AG09309 (cell line): ENCODE results near the gene TBC1D22B.

Source experiments
- DNase-seq: peaks from one replicate; pipeline ENCODE4 v3.0.0-alpha.2; 2010; ENCODE audit warnings: low read depth
- H3K4me3 ChIP-seq: 2 replicates; pipeline ENCODE4 v1.5.1; 2011; ENCODE audit warnings: mild to moderate bottlenecking, low read depth, low read length, moderate library complexity; ENCODE audit not compliant: control insufficient read depth
- TF ChIP-seq, protein P1 (sequence below): IDR thresholded peaks from 2 replicates; pipeline ENCODE4 v1.5.1; 2011; ENCODE audit warnings: mild to moderate bottlenecking, low read depth, low read length, inconsistent platforms; ENCODE audit not compliant: insufficient read depth, control insufficient read depth; ENCODE audit errors: missing control alignments

TBC1D22B gene

DNA sequence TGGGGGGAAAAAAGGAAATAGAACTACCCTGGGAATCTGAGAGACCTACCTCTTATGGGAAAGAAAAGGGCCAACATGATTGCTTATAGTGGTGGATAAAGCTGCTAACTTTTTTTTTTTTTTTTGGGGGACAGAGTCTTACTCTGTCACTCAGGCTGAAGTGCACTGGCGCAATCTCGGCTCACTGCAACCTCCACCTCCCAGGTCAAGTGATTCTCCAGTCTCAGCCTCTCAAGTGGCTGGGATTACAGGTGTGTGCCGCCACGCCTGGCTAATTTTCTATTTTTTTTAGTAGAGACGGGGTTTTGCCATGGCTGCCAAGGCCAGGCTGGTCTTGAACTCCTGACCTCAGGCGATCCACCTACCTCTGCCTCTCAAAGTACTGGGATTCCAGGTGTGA, 39.5 kb upstream of the TBC1D22B start:
- H3K4me3 ChIP-seq, result no peak overlapping the region
- DNase-seq, result no peak

DNA sequence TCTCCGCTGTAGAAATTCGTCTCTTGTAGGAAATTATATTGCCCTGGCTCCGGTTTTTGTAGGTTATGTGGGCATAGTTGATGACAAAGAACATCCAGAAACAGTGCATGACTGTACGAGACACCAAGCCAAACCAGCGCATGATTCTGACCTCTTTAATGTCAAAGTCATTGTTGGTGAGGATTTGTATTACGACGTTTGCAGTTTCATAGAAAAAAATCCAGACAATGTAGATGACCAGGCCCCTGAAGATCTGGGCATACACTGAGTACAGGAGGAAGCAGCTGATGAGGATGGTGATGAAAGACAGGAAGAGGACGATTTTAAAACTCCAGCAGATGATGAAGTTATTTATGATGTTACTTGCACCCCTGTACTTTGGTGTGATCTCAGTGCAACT, 39.1 kb upstream of the TBC1D22B start:
- TF ChIP-seq, protein P1, sequence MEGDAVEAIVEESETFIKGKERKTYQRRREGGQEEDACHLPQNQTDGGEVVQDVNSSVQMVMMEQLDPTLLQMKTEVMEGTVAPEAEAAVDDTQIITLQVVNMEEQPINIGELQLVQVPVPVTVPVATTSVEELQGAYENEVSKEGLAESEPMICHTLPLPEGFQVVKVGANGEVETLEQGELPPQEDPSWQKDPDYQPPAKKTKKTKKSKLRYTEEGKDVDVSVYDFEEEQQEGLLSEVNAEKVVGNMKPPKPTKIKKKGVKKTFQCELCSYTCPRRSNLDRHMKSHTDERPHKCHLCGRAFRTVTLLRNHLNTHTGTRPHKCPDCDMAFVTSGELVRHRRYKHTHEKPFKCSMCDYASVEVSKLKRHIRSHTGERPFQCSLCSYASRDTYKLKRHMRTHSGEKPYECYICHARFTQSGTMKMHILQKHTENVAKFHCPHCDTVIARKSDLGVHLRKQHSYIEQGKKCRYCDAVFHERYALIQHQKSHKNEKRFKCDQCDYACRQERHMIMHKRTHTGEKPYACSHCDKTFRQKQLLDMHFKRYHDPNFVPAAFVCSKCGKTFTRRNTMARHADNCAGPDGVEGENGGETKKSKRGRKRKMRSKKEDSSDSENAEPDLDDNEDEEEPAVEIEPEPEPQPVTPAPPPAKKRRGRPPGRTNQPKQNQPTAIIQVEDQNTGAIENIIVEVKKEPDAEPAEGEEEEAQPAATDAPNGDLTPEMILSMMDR, result no peak
- H3K4me3 ChIP-seq, result no peak overlapping the region
- DNase-seq, result no peak

More for the DNA sequence above, 39.5 kb upstream of the TBC1D22B start:
- TF ChIP-seq, protein P1, result no peak

DNA sequence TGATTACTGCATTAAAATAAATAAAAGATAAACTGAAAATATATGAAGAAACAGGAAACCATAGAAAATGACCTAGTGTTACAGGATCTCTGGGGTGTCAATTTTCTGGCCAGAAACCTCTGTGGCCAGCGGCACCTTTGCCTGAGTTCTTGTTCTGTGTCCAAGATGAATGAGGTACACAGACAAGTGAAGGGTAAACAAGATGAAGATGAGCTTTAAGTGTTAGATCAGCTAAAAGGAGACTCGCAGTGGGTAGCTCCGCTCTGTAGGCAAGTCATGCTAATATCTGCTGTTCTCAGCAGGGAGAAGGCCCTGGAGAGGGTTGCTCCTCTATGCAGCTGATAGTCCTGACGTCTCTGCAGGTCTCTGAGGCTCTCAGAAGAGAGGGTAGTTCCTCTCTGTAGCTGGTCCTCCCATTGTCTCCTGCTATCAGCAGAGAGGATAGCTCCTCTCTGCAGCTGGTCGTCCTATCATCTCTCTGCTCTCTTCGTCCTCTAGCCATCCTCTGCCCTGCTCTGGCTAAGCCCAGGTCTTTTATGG, 35.9 kb upstream of the TBC1D22B start:
- no peak for DNase-seq
- TF ChIP-seq, protein P1, result no peak
- H3K4me3 ChIP-seq, result peak overlapping the region; percentile 59

DNA sequence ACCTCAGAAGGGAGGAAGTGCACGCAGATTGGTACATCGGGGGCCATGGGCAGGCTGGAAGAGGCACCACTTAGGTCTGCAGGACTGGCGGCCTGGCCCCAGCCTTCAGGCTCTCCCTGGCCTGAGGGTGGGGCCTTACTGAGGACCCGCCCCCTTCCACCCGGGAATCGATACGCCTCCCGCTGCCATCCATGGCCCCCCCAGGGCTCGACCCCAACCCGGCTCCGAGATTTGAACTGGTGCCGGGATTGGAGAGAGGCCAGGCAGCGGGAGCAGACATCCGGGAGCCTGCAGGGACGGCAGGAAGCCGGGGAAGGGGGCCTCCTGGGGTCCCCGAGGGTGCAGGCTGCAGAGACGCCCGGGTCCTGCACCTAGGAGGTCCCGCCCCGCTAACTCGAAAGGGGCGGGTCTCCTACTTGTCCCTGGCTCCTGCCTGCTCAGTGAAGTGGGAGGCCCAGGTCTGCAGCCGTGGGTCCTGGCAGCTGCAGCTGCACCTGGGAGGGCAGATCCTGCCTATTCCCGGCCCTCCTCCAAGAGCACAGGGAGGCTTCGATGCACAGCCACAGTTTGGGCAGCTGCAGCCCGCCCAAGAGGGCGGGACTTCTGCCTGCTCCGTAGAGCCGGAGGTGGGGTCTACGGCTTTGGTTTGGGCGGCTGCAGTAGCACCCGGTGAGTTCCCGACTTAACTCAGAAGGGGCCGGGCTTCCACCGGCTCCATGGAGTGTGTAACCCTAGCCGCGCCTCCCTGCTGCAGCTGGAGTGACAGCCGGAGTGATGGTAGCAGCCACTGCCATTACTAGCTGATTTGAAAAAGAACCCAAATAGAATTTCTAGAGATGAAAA, 35.2 kb upstream of the TBC1D22B start:
- peak; percentile 27 for DNase-seq
- TF ChIP-seq, protein P1, result no peak
- H3K4me3 ChIP-seq, result peak overlapping the region; percentile 59

DNA sequence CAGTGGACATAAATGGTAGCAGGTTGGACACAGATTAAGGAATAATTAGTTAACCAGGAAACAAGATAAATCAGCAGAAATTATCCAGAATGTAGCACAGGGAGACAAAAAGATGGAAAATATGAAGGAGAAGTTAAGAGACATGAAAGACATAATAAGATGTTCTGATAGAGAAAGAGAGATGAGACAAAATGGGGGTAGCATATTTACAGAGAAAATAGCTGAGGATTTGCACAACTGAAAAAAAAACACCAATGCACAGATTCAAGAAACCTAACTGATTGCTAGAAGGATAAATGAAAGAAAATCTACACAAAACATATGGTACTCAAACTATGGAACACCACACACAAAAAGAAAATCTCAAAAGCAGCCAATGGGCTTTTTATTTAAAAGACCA, 34.6 kb upstream of the TBC1D22B start:
- no peak for DNase-seq
- TF ChIP-seq, protein P1, result no peak
- H3K4me3 ChIP-seq, result peak overlapping the region; percentile 59

DNA sequence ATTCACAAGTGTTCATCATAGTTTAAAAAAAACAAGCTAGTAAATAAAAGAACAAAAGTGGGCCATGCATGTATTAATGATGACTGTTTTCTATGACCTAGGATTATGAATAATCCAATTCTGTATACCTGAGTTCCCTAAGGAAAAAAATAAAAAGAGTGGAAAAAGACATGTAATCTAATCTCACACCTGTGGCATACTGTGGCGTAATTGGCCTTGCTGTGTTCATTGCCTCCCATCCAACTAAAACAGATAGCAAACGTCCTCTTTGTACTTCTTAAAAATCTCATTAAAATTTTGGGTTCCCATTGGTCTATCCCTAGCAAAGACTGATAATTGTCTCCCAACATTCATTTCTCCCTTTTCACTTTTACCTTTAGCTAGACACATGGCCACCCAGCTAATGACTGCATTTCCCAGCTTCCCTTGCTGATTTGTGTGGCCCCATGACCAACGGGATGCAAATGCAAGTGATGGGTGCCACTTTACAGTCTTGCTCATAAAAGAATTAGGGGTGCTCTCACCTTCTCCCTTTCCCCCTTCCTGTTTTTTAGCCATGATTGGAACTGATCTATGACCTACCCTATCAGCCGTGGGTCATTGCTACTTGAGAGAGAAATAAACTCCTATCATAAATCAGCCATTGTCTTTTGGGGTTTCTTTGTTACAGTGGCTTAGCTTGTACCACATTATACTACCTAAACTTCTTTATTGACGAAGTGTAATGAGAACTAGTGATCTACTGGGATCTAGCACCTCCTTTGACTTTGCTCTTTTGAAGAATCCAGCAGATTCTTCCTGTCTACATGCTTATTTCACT, 32.0 kb upstream of the TBC1D22B start:
- TF ChIP-seq, protein P1, result no peak
- H3K4me3 ChIP-seq, result no peak overlapping the region
- no peak for DNase-seq
